ENCODE measurements around the gene BRCA1.
"Not testable (repeated sequence)": the region's sequence is repeated elsewhere in the genome, so short reads cannot be mapped to it uniquely, and the experiment has no call there.

Gene BRCA1

DNA sequence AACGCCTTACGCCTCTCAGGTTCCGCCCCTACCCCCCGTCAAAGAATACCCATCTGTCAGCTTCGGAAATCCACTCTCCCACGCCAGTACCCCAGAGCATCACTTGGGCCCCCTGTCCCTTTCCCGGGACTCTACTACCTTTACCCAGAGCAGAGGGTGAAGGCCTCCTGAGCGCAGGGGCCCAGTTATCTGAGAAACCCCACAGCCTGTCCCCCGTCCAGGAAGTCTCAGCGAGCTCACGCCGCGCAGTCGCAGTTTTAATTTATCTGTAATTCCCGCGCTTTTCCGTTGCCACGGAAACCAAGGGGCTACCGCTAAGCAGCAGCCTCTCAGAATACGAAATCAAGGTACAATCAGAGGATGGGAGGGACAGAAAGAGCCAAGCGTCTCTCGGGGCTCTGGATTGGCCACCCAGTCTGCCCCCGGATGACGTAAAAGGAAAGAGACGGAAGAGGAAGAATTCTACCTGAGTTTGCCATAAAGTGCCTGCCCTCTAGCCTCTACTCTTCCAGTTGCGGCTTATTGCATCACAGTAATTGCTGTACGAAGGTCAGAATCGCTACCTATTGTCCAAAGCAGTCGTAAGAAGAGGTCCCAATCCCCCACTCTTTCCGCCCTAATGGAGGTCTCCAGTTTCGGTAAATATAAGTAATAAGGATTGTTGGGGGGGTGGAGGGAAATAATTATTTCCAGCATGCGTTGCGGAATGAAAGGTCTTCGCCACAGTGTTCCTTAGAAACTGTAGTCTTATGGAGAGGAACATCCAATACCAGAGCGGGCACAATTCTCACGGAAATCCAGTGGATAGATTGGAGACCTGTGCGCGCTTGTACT, at the start of gene BRCA1:
BRCA1 (minus strand) TSS at position 232 of the 834 bp plus-strand sequence. CDS start 1,268 bp downstream, outside the sequence.
- peak; percentile 88 to 93 for DNase-seq (ENCODE audit: low read depth in 2 of 2)

DNA sequence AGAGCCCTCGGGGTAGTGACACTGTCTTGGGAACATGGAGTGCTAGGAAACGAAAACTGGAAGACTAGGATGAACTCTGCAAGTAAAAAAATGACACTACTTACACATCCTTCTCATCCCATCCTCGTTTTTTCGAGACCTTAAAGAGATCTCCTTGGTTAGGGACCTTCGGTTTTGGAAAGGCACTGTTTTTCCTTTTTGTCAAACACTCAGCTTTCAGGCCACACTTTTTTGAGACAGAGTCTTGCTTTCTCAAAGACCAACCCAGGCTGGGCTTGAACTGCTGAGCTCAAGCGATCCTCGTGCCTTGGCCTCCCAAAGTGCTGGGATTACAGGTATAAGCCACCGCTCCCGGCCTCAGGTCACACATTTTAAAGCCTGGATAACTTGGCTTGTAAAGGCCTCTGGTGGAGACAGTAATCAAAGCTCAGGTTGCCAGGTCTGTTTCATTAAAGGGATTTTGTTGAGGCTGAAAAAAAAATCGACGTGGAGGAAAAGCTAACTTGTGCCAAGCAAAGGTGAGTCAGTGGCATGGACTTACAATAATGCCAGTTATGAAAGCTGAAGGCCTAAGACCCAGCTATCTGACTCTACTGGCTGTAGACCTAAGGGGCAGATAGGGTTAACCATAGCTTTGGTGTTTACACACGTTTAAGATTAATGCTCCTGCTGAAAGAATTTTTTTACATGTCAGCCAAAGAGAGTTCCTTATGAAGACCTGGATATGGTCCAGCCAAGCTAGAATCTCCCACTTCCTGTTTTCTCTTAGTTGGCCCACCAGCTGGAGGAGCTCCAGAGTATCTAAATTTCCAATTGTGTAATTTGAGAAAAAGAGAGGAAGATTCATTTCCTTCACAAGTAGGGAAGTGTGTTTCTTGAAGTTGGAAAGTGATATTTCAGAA, 46.7 kb upstream of the BRCA1 start:
- no peak for DNase-seq (ENCODE audit: low read depth in 2 of 2)

DNA sequence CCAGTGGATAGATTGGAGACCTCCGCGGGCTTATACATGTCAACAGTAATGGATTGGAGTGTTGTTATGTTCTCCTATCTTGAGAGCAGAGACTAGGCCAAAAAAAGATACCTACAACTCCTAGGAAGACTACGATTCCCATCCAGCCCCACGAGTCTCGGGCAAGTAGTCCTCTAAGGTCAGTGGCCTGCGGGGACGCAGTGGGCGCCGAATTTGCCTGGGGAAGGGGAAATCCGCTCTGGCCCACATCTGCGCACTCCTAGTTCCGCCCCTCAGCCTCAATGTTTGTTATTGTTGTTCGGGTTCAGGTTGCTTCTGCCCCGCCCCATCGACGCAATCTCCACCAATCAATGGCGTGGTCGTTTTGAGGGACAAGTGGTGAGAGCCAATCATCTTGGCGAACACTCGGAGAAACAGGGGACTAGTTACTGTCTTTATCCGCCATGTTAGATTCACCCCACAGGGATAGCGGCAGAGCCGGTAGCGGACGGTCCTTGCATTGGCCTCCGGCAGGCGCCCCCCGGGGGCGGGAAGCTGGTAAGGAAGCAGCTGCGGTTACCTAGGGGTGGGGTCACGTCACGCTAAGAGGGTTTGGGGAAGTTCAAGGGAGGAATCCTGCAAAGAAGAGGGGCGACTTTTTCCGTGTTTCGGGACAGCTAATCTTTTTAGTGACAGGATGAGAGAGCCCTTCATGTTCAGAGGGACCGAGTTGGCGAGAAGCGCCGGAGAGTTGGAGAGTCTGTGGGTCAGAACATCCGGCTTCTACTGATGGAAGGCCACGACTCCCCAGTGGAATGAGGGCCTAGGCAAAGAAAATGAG, 45.8 kb upstream of the BRCA1 start, which contains the start of gene NBR1:
NBR1 (plus strand) TSS at position 449 of the 820 bp plus-strand sequence. CDS start 4,586 bp downstream, outside the sequence.
- peak; percentile 89 to 92 for DNase-seq (ENCODE audit: low read depth in 2 of 2)

- peak; percentile 74 to 77 for DNase-seq (ENCODE audit: low read depth in 2 of 2)
These were observed 45.1 kb upstream of the BRCA1 start for GRCh38 chr17:43170140-43170765.

GRCh38 chr17:43169561-43170139, 44.5 kb upstream of the BRCA1 start:
- DNase-seq (ENCODE audit: low read depth in 2 of 2): no peak

DNA sequence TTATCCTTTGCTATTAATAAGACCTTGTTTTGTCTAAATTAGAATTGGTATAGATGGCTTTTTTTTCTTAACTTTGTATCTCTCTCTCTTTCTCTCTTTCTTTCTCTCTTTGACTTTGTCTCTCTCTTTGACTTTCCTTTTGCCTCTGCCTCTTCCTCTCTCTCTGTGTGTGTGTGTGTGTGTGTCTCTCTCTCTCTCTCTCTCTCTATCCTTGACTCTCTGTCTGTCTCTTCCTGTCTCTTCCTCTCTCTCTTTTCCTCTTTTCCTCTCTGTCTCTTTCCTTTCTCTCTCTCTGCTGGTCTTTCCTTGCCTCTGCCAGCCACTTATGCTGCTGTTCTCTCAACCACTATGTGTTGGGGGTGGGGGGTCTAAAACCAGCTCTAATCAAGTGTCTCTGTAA, 40.8 kb upstream of the BRCA1 start:
- DNase-seq (ENCODE audit: low read depth in 2 of 2): not testable (repeated sequence)

DNA sequence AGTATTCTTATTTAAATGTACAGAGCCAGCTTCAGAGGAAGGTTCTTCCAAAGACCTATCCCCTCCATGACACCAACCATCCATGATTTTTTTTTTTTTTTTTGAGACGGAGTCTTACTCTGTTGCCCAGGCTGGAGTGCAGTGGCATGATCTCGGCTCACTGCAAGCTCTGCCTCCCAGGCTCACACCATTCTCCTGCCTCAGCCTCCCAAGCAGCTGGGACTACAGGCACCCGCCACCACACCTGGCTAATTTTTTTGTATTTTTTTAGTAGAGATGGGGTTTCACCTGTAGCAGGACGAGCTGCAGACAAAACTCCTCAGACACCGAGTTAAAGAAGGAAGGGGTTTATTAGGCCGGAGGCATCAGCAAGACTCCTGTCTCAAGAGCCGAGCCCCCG, 34.8 kb upstream of the BRCA1 start:
- DNase-seq (ENCODE audit: low read depth in 2 of 2): not testable (repeated sequence)

DNA sequence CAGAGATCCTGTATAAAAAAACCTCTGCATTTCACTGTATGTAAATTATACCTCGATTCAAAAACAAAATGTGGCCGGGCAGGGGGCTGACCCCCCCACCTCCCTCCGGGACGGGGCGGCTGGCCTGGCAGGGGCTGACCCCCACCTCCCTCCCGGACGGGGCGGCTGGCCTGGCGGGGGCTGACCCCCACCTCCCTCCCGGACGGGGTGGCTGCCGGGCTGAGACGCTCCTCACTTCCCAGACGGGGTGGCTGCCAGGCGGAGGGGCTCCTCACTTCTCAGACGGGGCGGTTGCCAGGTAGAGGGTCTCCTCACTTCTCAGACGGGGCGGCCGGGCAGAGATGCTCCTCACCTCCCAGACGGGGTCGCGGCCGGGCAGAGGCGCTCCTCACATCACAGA, 34.1 kb upstream of the BRCA1 start:
- not testable (repeated sequence) for DNase-seq (ENCODE audit: low read depth in 2 of 2)

DNA sequence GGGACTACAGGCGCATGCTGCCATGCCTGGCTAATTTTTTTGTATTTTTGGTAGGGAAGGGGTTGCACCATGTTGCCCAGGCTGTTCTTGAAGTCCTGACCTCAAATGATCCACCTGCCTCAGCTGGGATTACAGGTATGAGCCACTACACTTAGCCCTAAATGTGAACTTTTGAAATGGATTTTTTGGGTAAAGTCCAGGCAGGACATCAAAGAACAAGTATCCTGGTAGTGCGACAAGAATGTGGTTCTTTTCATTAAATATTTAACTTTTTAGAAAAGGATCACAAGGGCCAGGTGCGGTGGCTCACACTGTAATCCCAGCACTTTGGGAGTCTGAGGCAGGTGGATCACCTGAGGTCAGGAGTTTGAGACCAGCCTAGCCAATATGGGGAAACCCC, 30.5 kb upstream of the BRCA1 start:
- DNase-seq (ENCODE audit: low read depth in 2 of 2): no peak

DNA sequence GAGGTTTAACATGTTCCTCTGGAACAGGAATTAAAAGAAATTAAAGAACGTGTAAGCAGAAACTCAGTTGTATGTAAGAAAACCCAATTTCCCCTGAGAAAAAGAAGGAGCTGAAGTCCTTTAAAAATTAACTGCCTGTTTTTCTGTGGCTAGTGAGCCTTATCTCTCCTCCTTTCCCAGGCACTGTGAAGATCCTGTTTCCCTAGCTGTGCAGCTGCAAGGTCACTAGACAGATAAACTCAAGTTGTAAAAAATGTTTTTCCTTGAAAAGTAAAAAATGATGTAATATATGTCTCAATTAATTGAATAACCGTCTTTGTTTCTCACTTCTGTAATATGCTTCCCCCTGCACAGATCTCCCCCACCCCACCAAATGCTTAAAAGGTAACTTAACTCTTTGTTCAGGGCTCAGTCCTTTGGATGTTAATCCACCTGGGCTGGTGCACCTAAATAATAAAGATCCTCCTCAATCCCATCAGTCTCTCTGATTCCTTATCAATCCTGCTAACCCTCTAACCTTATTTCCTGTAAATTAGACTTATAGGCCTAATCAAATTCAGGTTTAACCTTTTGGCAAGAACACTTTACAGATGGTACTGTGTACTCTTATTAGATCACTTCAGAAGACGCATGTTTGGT, 28.2 kb upstream of the BRCA1 start:
- DNase-seq (ENCODE audit: low read depth in 2 of 2): not testable (repeated sequence)

DNA sequence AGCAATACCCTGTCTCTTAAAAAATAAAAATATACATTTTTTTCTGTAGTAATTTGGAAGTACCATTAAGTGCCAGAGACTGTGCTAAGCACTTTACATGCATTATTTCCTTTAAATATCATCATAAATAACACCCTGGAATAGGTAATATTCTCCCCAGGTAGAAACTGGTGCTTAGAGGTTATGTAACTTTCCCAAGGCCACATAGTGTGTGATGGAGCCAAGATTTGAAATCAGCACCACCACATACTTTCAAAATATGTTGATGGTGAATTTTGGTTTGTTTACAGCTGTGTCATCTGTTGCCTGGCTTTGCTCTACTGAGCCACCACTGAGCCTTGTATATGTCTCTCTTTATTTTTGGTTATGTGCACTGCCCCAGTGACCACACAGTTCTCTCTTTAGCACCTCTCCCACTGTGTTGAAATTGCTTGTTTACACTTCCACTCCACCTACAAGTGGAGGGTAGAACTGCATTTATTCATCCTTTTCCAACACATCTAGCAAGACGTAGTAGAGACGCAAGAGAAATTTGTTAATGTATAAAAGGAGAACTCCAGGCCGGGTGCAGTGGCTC, 26.8 kb upstream of the BRCA1 start:
- DNase-seq (ENCODE audit: low read depth in 2 of 2): no peak

- DNase-seq (ENCODE audit: low read depth in 2 of 2): no peak
These were observed 21.5 kb upstream of the BRCA1 start for GRCh38 chr17:43146649-43147048.

DNA sequence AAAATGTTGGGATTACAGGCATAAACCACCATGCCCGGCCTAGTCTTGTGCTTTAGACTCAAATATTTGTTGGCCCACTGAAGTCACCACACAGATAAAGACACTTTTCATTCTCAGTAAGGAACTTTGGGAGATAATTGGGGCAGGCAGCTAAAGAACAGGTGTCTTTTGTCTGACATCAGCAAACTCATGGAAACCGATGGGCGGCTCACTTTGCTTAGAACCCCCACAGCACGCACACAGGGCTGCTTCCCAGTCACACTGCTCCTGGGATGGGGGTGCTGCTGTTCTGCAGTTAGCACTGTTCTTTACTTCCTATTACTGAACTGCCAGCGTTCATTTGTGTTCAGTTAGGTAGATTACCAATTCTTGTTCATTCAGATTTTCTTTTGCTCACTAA, 18.0 kb upstream of the BRCA1 start:
- DNase-seq (ENCODE audit: low read depth in 2 of 2): no peak

GRCh38 chr17:43142153-43142552, 17.0 kb upstream of the BRCA1 start:
- DNase-seq (ENCODE audit: low read depth in 2 of 2): no peak

DNA sequence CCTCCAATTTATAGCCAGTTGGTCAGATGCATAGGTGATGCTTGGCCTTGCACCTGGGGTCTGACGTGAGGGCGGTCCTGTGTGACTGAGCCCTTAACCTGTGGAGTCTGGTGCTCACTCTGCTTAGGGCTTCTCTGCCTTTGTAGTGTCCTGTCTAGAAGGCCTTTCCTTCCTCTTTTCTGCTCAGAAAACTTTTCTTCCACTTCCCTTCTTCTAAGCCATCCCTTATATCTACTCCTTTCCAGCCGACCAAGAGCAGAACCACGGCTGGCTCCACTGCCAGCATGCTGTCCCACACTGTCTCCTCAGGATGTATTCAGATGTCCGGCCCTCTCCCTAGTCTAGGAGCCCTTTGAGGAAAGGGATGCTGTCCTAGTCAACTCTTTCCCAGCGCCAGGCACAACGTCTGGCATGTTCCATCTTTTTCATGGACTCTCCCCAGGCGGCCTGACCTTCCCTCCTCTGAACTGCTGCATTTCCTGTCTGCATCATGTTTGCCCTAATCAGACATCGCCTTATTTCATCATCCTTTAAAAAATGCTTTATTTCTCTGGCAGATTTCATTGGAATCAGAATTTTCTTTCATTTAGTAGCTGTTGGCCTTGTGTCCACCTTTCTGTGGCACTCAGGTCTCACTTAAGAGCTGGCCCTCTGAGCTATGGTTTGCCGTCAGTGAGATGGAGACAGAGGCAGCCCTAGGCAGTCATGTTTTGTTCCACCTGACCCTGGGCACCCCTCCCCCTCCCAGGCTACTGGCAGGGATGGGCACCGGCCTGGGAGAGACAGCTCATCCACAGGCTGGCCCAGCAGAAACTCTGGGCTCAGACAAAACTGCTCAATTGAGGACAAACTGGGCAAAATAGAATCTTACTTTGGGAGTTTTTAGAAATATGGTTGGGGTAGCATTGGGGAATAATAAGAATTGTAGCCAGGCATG, 15.5 kb upstream of the BRCA1 start:
- DNase-seq (ENCODE audit: low read depth in 2 of 2): no peak

DNA sequence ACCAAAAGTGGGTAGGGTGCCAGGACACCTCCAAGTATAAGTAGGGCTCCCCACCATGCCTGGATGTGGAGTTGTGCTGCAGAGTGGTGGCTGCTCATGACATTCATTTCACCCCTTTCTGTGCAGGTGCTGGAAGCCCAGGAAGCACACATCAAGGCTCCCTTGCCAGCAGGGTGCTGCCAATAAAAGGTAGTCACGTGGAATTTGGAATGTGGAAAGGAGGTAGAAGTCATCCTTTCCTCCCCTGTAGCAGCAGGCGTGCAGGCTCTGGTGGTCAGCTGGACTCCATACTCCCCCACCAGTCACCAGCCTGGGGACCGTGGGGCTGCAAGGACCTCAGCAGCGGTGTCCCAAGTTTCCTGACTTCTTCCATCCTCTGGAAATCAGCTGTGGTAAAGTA, 13.4 kb upstream of the BRCA1 start:
- not testable (repeated sequence) for DNase-seq (ENCODE audit: low read depth in 2 of 2)

DNA sequence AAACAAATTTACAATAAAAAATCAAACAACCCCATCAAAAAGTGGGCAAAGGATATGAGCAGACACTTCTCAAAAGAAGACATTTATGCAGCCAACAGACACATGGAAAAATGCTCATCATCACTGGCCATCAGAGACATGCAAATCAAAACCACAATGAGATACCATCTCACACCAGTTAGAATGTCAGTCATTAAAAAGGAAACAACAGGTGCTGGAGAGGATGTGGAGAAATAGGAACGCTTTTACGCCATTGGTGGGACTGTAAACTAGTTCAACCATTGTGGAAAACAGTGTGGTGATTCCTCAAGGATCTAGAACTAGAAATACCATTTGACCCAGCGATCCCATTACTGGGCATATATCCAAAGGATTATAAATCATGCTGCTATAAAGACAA, 11.4 kb upstream of the BRCA1 start:
- DNase-seq (ENCODE audit: low read depth in 2 of 2): not testable (repeated sequence)

DNA sequence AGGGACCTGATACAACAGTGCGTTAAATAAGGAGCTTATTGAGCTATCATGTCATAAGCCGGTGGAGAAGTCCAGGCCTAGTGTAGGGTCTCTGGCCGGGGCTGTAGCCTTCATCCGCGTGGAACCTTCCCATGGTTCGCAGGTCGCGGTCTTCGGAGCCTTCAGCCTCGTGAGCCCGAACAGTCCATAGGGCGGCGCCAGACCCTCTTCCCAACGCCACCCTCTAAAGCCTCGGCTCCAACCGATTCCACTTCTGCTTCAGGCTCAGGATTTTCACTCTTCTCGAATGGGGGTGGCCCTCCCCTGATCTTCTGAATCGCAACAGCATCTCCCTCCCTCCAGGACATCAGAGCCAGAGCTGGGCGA, 10.3 kb upstream of the BRCA1 start:
- DNase-seq (ENCODE audit: low read depth in 2 of 2): no peak
